H1 (cell line): ENCODE results near the gene ARHGAP4. TPM values are rescaled to one million over a fixed set of nuclear protein-coding genes. Genes with fewer than 3 reads are reported as not detected.

Experiments
- CTCF ChIA-PET: fragments of 300-600 bp; sonication (Branson Sonifier 250); formaldehyde crosslinking; loops from one replicate; lab custom pipeline; 2021; ENCODE audit not compliant: partially characterized antibody; lab: Charles Lee
- POLR2A ChIA-PET: fragments of 300-600 bp; sonication (Branson Sonifier 250); formaldehyde crosslinking; loops from one replicate; lab custom pipeline; 2021; ENCODE audit warnings: inconsistent platforms; ENCODE audit not compliant: partially characterized antibody; lab: Charles Lee
- DNase-seq, 2 experiments: peaks; one replicate each; pipeline versions ENCODE4 v3.0.0 to v3.0.0-alpha.2; 2010 to 2022; ENCODE audit warnings: low spot score in 2 of 2, low read depth in 1 of 2, mixed read lengths in 1 of 2
- FAIRE-seq: peaks from 2 replicates; lab custom pipeline; 2011; peaks lifted over from hg19 to GRCh38; lab: Jason Lieb, UNC
- H2AFZ ChIP-seq: 2 replicates; pipeline ENCODE4 v1.8.1; 2012; ENCODE audit warnings: low read length, inconsistent platforms
- H2AK5ac ChIP-seq: 2 replicates; pipeline ENCODE4 v1.6.1; 2013; ENCODE audit warnings: low read depth, low read length
- H2BK120ac ChIP-seq: replicated peaks from 2 replicates; pipeline ENCODE3; 2013; ENCODE audit warnings: low read depth, low read length, inconsistent platforms
- H2BK12ac ChIP-seq: 2 replicates; pipeline ENCODE4 v1.6.1; 2013; ENCODE audit warnings: low read depth, low read length
- H2BK15ac ChIP-seq: 2 replicates; pipeline ENCODE4 v1.6.1; 2013; ENCODE audit warnings: low read length
- H2BK20ac ChIP-seq: 2 replicates; pipeline ENCODE4 v1.6.1; 2013; ENCODE audit warnings: low read length
- H2BK5ac ChIP-seq: 2 replicates; pipeline ENCODE4 v1.6.1; 2013; ENCODE audit warnings: low read depth, low read length
- H3K14ac ChIP-seq: 2 replicates; pipeline ENCODE4 v1.6.1; 2013; ENCODE audit warnings: inconsistent platforms; ENCODE audit not compliant: insufficient read length
- H3K18ac ChIP-seq: 2 replicates; pipeline ENCODE4 v1.6.1; 2013; ENCODE audit warnings: low read length; ENCODE audit errors: extremely low read depth
- H3K23ac ChIP-seq: 2 replicates; pipeline ENCODE4 v1.6.1; 2013; ENCODE audit warnings: inconsistent platforms; ENCODE audit not compliant: insufficient read length
- H3K23me2 ChIP-seq: 2 replicates; pipeline ENCODE4 v1.6.1; 2013; ENCODE audit warnings: low read depth, low read length
- H3K27ac ChIP-seq: 2 replicates; pipeline ENCODE4 v1.6.1; 2011; ENCODE audit warnings: low read depth, low read length, inconsistent platforms
- H3K27me3 ChIP-seq, 4 experiments: replicated peaks in 1 of 4; 1 replicate in 1 of 4; 2 replicates in 3 of 4; pipeline versions ENCODE4 v1.6.1 to v1.8.1; 2011 to 2013; ENCODE audit warnings: low read length in 3 of 4, mild to moderate bottlenecking in 3 of 4, inconsistent platforms in 2 of 4, mixed read lengths in 2 of 4, moderate library complexity in 1 of 4; ENCODE audit not compliant: control insufficient read depth in 3 of 4, insufficient read depth in 3 of 4; ENCODE audit errors: extremely low read depth in 1 of 4
- H3K36me3 ChIP-seq, 4 experiments: 2 replicates each; pipeline versions ENCODE4 v1.6.1 to v1.8.1; 2011 to 2013; ENCODE audit warnings: mild to moderate bottlenecking in 4 of 4, low read length in 3 of 4, moderate library complexity in 2 of 4, control low read depth in 1 of 4, inconsistent platforms in 1 of 4; ENCODE audit not compliant: insufficient read depth in 4 of 4, control insufficient read depth in 2 of 4
- H3K4ac ChIP-seq: replicated peaks from 2 replicates; pipeline ENCODE3; 2013; ENCODE audit warnings: low read length, low read depth, mixed read lengths, inconsistent platforms; ENCODE audit not compliant: insufficient read length
- H3K4me1 ChIP-seq, 4 experiments: replicated peaks in 1 of 4; 1 replicate in 1 of 4; 2 replicates in 3 of 4; pipeline versions ENCODE4 v1.6.1 to v1.8.1; 2011 to 2013; ENCODE audit warnings: low read length in 3 of 4, inconsistent platforms in 2 of 4, mixed read lengths in 1 of 4; ENCODE audit not compliant: insufficient read depth in 4 of 4, control insufficient read depth in 3 of 4
- H3K4me2 ChIP-seq, 2 experiments: 2 replicates each; pipeline versions ENCODE4 v1.6.1 to v1.8.1; 2011 to 2013; ENCODE audit warnings: low read depth in 2 of 2, low read length in 2 of 2, control low read depth in 1 of 2, inconsistent platforms in 1 of 2, mild to moderate bottlenecking in 1 of 2; ENCODE audit not compliant: insufficient read depth in 1 of 2
- H3K4me3 ChIP-seq, 4 experiments: fragments of 200-600, 300-600 bp in 1 of 4; sonication (generic), shearing (Covaris generic), sonication (Bioruptor Twin) in 1 of 4; 2 replicates each; pipeline versions ENCODE4 v1.5.1 to v1.8.1; 2011 to 2016; ENCODE audit warnings: low read length in 4 of 4, low read depth in 3 of 4, control low read depth in 2 of 4, inconsistent platforms in 2 of 4, mild to moderate bottlenecking in 2 of 4, mixed read lengths in 1 of 4, moderate library complexity in 1 of 4; ENCODE audit not compliant: insufficient read depth in 2 of 4; ENCODE audit errors: extremely low read depth in 1 of 4
- H3K56ac ChIP-seq: replicated peaks from 2 replicates; pipeline ENCODE3; 2013; ENCODE audit warnings: low read depth, mild to moderate bottlenecking, mixed read lengths, low read length, inconsistent platforms; ENCODE audit not compliant: insufficient read length
- H3K79me1 ChIP-seq: 2 replicates; pipeline ENCODE4 v1.6.1; 2013; ENCODE audit warnings: low read depth, low read length, control low read depth
- H3K79me2 ChIP-seq, 2 experiments: 2 replicates each; pipeline versions ENCODE4 v1.6.1 to v1.8.1; 2012 to 2013; ENCODE audit warnings: low read length in 2 of 2, mild to moderate bottlenecking in 2 of 2, inconsistent platforms in 1 of 2; ENCODE audit not compliant: insufficient read depth in 2 of 2, control insufficient read depth in 1 of 2
- H3K9ac ChIP-seq, 4 experiments: replicated peaks in 1 of 4; 1 replicate in 1 of 4; 2 replicates in 3 of 4; pipeline versions ENCODE4 v1.6.1 to v1.8.1; 2011 to 2013; ENCODE audit warnings: low read depth in 3 of 4, low read length in 3 of 4, control low read depth in 2 of 4, mild to moderate bottlenecking in 2 of 4, moderate library complexity in 2 of 4, inconsistent platforms in 1 of 4; ENCODE audit errors: extremely low read depth in 1 of 4
- H3K9me3 ChIP-seq, 2 experiments: 2 replicates each; pipeline versions ENCODE4 v1.6.1 to v1.8.1; 2012 to 2013; ENCODE audit warnings: mild to moderate bottlenecking in 2 of 2, moderate library complexity in 2 of 2, control low read depth in 1 of 2, inconsistent platforms in 1 of 2, low read depth in 1 of 2, low read length in 1 of 2, mixed read lengths in 1 of 2; ENCODE audit not compliant: insufficient read depth in 2 of 2
- H4K20me1 ChIP-seq, 2 experiments: replicated peaks in 1 of 2; 2 replicates each; pipeline versions ENCODE3 to v1.8.1; 2011 to 2013; ENCODE audit warnings: inconsistent platforms in 2 of 2, low read length in 2 of 2, mild to moderate bottlenecking in 1 of 2; ENCODE audit not compliant: insufficient read depth in 2 of 2, control insufficient read depth in 1 of 2
- H4K5ac ChIP-seq: 2 replicates; pipeline ENCODE4 v1.6.1; 2013; ENCODE audit warnings: low read length, low read depth, mixed read lengths, inconsistent platforms; ENCODE audit not compliant: insufficient read length
- H4K8ac ChIP-seq: 2 replicates; pipeline ENCODE4 v1.8.0; 2013; ENCODE audit warnings: mild to moderate bottlenecking, moderate library complexity, low read length, inconsistent platforms; ENCODE audit not compliant: insufficient read depth; ENCODE audit errors: extremely low read depth
- H4K91ac ChIP-seq: replicated peaks from 2 replicates; pipeline ENCODE3; 2013; ENCODE audit warnings: low read length, mixed read lengths, inconsistent platforms; ENCODE audit not compliant: insufficient read length
- BACH1 ChIP-seq: IDR thresholded peaks from 2 replicates; pipeline ENCODE4 v1.6.1; 2012; ENCODE audit warnings: low read length, improper control_type of control experiment
- CHD1 ChIP-seq: IDR thresholded peaks from 2 replicates; pipeline ENCODE4 v1.6.1; 2012; ENCODE audit warnings: low read depth, low read length, improper control_type of control experiment
- EGR1 ChIP-seq: IDR thresholded peaks from 2 replicates; pipeline ENCODE4 v1.6.1; 2011; ENCODE audit warnings: low read depth, low read length, borderline replicate concordance
- EZH2 ChIP-seq: fragments of 200-600 bp; sonication (generic); IDR thresholded peaks from 2 replicates; pipeline ENCODE4 v1.7.1; 2012; ENCODE audit warnings: low read depth, mild to moderate bottlenecking, moderate library complexity, low read length, inconsistent platforms; ENCODE audit not compliant: severe bottlenecking
- GABPA ChIP-seq: IDR thresholded peaks from 2 replicates; pipeline ENCODE4 v1.6.1; 2011; ENCODE audit warnings: mild to moderate bottlenecking, low read length, moderate library complexity, borderline replicate concordance; ENCODE audit not compliant: insufficient read depth
- KDM1A ChIP-seq: fragments of 200-600, 300-600 bp; sonication (generic); IDR thresholded peaks from 2 replicates; pipeline ENCODE4 v1.7.1; 2016; ENCODE audit warnings: mild to moderate bottlenecking, low read length, borderline replicate concordance
- POLR2AphosphoS5 ChIP-seq: IDR thresholded peaks from 2 replicates; pipeline ENCODE4 v1.6.1; 2011; ENCODE audit warnings: low read depth, low read length
- RFX5 ChIP-seq: IDR thresholded peaks from 2 replicates; pipeline ENCODE4 v1.6.1; 2011; ENCODE audit warnings: low read depth, low read length, improper control_type of control experiment, borderline replicate concordance
- RXRA ChIP-seq: IDR thresholded peaks from 2 replicates; pipeline ENCODE4 v1.6.1; 2011; ENCODE audit warnings: low read depth, mild to moderate bottlenecking, low read length, moderate library complexity; ENCODE audit not compliant: insufficient read depth
- SAP30 ChIP-seq: fragments of 300-600 bp; sonication (generic); IDR thresholded peaks from 2 replicates; pipeline ENCODE4 v1.7.1; 2012; ENCODE audit warnings: low read length, moderate library complexity, mild to moderate bottlenecking, inconsistent platforms; ENCODE audit not compliant: insufficient read depth, insufficient replicate concordance
- SIRT6 ChIP-seq: IDR thresholded peaks from one replicate; pipeline ENCODE4 v1.7.1; 2012; ENCODE audit warnings: low read length, inconsistent platforms
- SP4 ChIP-seq: IDR thresholded peaks from 2 replicates; pipeline ENCODE4 v1.6.1; 2012; ENCODE audit warnings: low read length, inconsistent platforms
- YY1 ChIP-seq: IDR thresholded peaks from 2 replicates; pipeline ENCODE4 v1.6.1; 2011; ENCODE audit warnings: low read depth, mild to moderate bottlenecking, low read length
- WGBS, 2 experiments: shearing (Covaris generic) in 1 of 2; methylation state at CpG; one replicate each; pipeline versions ENCODE4 v1.1.6 to v1.1.7; 2013 to 2015; ENCODE audit warnings: low lambda C conversion rate in 2 of 2, mixed read lengths in 2 of 2, inconsistent platforms in 1 of 2, low coverage in 1 of 2, missing lambda C conversion rate in 1 of 2; ENCODE audit not compliant: insufficient replicate concordance in 2 of 2, insufficient coverage in 1 of 2, insufficient read length in 1 of 2; ENCODE audit errors: extremely low coverage in 1 of 2, missing lambda C conversion rate in 1 of 2; 5-methylcytosine and 5-hydroxymethylcytosine counted together
- polyA plus RNA-seq, 7 experiments: library from polyadenylated mRNA; depleted of rRNA in 3 of 7; stranded (reverse) in 5 of 7; unstranded in 2 of 7; fragments of >200 nt in 5 of 7; fragments of 200-250 nt in 2 of 7; gene quantifications; 1 replicate in 5 of 7; 2 replicates in 1 of 7; 4 replicates in 1 of 7; pipeline versions ENCODE4 v1.2.1 to v1.2.3, GENCODE V29; 2011 to 2013; ENCODE audit warnings: missing spikeins in 2 of 7, mixed read lengths in 2 of 7
- total RNA-seq: library from RNA; stranded (reverse); fragmentation: NEBNext Ultra II Directional; extraction: Animal tissue kit (Norgen Biotek cat#: 25700); gene quantifications from 2 replicates; pipeline ENCODE4 v1.2.1, GENCODE V29; 2021

Gene ARHGAP4
- total and polyA plus RNA-seq, 2 of the 8 experiments (the other 6 are each of a cell fraction or from before 2014, with no cell fraction given), result 23.9 to 26.0 TPM

GRCh38 chrX:153905481-153906095 is 20.5 kb downstream of the ARHGAP4 start:
- peaks cover 3% of the 10 kb centered on the region; the same call in 1 of the 2 replicates for H3K23me2 ChIP-seq
- H2BK20ac ChIP-seq, result no peak overlapping the region
- no peak overlapping the region for H2BK5ac ChIP-seq
- peaks cover 0 to 15% (median 0%) of the 10 kb centered on the region in 4 experiments; a peak in 1 of 7 replicates for H3K4me1 ChIP-seq
- H2BK15ac ChIP-seq, result no peak overlapping the region
- TF ChIP-seq EZH2 (no peak), SP4 (no peak), KDM1A (no peak), YY1 (no peak), BACH1 (no peak), SAP30 (no peak), RXRA (no peak), CHD1 (no peak), EGR1 (no peak), RFX5 (no peak), POLR2AphosphoS5 (no peak), SIRT6 (no peak), GABPA (no peak)
- TF ChIP-seq, all 59 proteins: peak for 0
- Histone ChIP-seq H3K79me2 (no peaks in the 10 kb centered on the region), H3K9me3 (no peaks in the 10 kb centered on the region), H3K9ac (no peak overlapping the region), H2AK5ac (no peak overlapping the region), H3K4me2 (no peak overlapping the region), H4K5ac (no peak overlapping the region), H3K18ac (no peak overlapping the region), H2BK12ac (no peak overlapping the region), H3K79me1 (no peaks in the 10 kb centered on the region), H3K27ac (no peak overlapping the region), H3K23ac (no peak overlapping the region), H4K8ac (no peak overlapping the region), H4K20me1 (peaks cover 0 to 4% of the 10 kb centered on the region in 2 experiments), H3K27me3 (no peaks in the 10 kb centered on the region), H3K14ac (no peak overlapping the region), H3K36me3 (no peaks in the 10 kb centered on the region; a peak in 1 of 8 replicates), H3K56ac (no peak overlapping the region), H3K4me3 (no peak overlapping the region), H2BK120ac (no peak overlapping the region), H4K91ac (no peak overlapping the region), H3K4ac (no peak overlapping the region), H2AFZ (no peak overlapping the region)
- CTCF ChIA-PET, result interaction anchor here (1.1 to 2.3 kb wide), 4 partner anchors 10 to 169 kb away, joined by 3 to 9 read pairs (median 4); no protein-coding TSS in a partner anchor
- FAIRE-seq (no peak), DNase-seq (no peak)
- WGBS, 2 experiments, result 99% methylated on average over 12 of the region's 32 CpGs; no CpG with 5 or more reads in 1 of the 2 experiments
- POLR2A ChIA-PET, result interaction anchor here (0.8 to 1.6 kb wide), 4 partner anchors 12 to 307 kb away, joined by 3 to 5 read pairs (median 4); no protein-coding TSS in a partner anchor
